Ascending aorta (tissue), 2 donors: Measurements from ENCODE around the gene NUDT5. TPM values are rescaled to one million over a fixed set of nuclear protein-coding genes. Genes with fewer than 3 reads are reported as not detected.
A peak's percentile ranks its signal among the peaks of the same experiment; 100 is the strongest.

ENCODE experiments used
- DNase-seq, 2 donors: peaks; one replicate each; pipeline ENCODE4 v3.0.0-alpha.2; 2019; ENCODE audit warnings: low spot score in 2 of 2
- H3K27ac ChIP-seq, 2 donors: fragments of 200-600 bp; sonication (generic); one replicate each; pipeline ENCODE4 v1.5.1; 2016 to 2017; ENCODE audit warnings: mild to moderate bottlenecking in 1 of 2
- H3K27me3 ChIP-seq: fragments of 200-600 bp; sonication (generic); one replicate; pipeline ENCODE4 v1.5.1; 2017
- H3K36me3 ChIP-seq, 2 donors: fragments of 200-600 bp; sonication (generic); one replicate each; pipeline ENCODE4 v1.5.1; 2016
- H3K4me1 ChIP-seq, 2 donors: fragments of 200-600 bp; sonication (generic); one replicate each; pipeline ENCODE4 v1.5.1; 2016 to 2017; ENCODE audit warnings: mild to moderate bottlenecking in 1 of 2
- H3K4me3 ChIP-seq, 2 donors: fragments of 200-600 bp; sonication (generic); one replicate each; pipeline ENCODE4 v1.5.1; 2016 to 2017; ENCODE audit warnings: mild to moderate bottlenecking in 1 of 2
- H3K9me3 ChIP-seq, 2 donors: fragments of 200-600 bp; sonication (generic); one replicate each; pipeline ENCODE4 v1.5.1; 2016
- intact Hi-C: fragments of 100-400 bp; cut with DNase I; formaldehyde crosslinking; loops from one replicate; pipeline ENCODE4 v1.15.1; 2023
- total RNA-seq: library from RNA; depleted of rRNA; stranded (reverse); fragments of >200 nt; gene quantifications from one replicate; pipeline ENCODE4 v1.1.0, GENCODE V29; 2016
- TF ChIP-seq, protein P1 (sequence below), 3 experiments: fragments of 200-600 bp in 2 of 3; fragments of 450-650 bp in 1 of 3; sonication (generic) in 2 of 3; IDR thresholded peaks; one replicate each; pipeline ENCODE4 v1.5.1; 2016 to 2019; ENCODE audit warnings: antibody characterized with exemption in 3 of 3, mild to moderate bottlenecking in 1 of 3, moderate library complexity in 1 of 3

The NUDT5 gene
- total RNA-seq, 1 donor from 2014 or later: 10.2 TPM

GRCh38 chr10:12194752-12195271 is 879 bp downstream of the NUDT5 start:
- Histone ChIP-seq H3K27me3 (no peaks in the 10 kb centered on the region), H3K36me3 (peaks cover 0 to 7% of the 10 kb centered on the region in 2 donors), H3K9me3 (no peaks in the 10 kb centered on the region), H3K4me3 (peak overlapping the region; percentile 71 to 89), H3K27ac (peak overlapping the region; percentile 88 to 92), H3K4me1 (peaks cover 9 to 27% of the 10 kb centered on the region in 2 donors)
- peak in 1 of 2 donors; percentile 69 for DNase-seq
- intact Hi-C loops: loop anchor here (2.0 to 5.0 kb wide), 3 partner anchors 66 to 907 kb away; partner anchors contain the start of genes CAMK1D, OPTN and SEC61A2
- TF ChIP-seq, protein P1, sequence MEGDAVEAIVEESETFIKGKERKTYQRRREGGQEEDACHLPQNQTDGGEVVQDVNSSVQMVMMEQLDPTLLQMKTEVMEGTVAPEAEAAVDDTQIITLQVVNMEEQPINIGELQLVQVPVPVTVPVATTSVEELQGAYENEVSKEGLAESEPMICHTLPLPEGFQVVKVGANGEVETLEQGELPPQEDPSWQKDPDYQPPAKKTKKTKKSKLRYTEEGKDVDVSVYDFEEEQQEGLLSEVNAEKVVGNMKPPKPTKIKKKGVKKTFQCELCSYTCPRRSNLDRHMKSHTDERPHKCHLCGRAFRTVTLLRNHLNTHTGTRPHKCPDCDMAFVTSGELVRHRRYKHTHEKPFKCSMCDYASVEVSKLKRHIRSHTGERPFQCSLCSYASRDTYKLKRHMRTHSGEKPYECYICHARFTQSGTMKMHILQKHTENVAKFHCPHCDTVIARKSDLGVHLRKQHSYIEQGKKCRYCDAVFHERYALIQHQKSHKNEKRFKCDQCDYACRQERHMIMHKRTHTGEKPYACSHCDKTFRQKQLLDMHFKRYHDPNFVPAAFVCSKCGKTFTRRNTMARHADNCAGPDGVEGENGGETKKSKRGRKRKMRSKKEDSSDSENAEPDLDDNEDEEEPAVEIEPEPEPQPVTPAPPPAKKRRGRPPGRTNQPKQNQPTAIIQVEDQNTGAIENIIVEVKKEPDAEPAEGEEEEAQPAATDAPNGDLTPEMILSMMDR (IDR thresholded peaks at IDR 0.05): no peak

DNA sequence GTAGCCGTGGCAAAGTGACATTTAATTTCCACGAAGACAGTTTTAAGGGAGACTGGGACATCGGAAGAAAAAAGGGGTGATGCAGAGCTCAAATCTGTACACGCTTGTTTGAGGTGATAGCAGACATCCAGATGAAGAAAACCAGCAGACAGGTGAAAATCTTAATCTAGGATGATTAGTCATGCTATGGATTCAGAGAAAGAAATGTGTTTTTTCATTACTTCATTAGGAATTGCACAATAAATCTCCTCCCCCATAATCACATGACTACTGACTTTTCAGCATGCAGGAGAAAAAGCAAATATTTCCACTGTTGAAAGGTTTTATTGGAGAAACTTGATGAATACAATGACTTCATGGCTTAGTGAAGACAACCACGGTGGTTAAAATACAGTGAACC is 2.5 kb downstream of the NUDT5 start:
- H3K27me3 ChIP-seq: no peaks in the 10 kb centered on the region
- H3K36me3 ChIP-seq: no peaks in the 10 kb centered on the region
- peaks cover 9 to 25% of the 10 kb centered on the region in 2 donors for H3K4me1 ChIP-seq
- H3K27ac ChIP-seq: no peak overlapping the region
- intact Hi-C loops: no loop called here
- no peaks in the 10 kb centered on the region for H3K9me3 ChIP-seq
- no peak overlapping the region for H3K4me3 ChIP-seq
- TF ChIP-seq, protein P1 (IDR thresholded peaks at IDR 0.05): no peak
- no peak for DNase-seq

DNA sequence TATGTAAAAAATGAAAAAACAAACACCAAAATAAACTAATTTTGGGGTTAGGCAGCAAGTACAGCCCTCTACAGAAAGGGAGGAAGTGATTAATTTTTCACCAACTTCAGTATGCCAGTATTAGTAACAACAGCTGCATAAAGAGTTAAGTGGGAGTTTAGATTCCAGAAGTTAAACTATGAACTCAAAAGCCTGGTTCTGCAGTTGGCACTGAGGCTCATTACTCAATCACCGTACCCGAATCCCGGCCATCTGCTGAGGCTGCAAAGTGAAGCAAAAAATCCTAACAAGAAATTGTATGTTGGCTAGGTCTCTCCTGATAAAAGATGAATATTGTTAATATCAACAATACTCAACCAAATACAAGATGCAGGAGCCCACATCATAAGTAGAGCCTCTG is 4.0 kb downstream of the NUDT5 start:
- TF ChIP-seq, protein P1 (IDR thresholded peaks at IDR 0.05): no peak
- no peak for DNase-seq
- Histone ChIP-seq H3K4me1 (peaks cover 9 to 11% of the 10 kb centered on the region in 2 donors), H3K27me3 (no peaks in the 10 kb centered on the region), H3K36me3 (peaks cover 0 to 3% of the 10 kb centered on the region in 2 donors), H3K27ac (no peak overlapping the region), H3K4me3 (no peak overlapping the region), H3K9me3 (no peaks in the 10 kb centered on the region)
- intact Hi-C loops: no loop called here

DNA sequence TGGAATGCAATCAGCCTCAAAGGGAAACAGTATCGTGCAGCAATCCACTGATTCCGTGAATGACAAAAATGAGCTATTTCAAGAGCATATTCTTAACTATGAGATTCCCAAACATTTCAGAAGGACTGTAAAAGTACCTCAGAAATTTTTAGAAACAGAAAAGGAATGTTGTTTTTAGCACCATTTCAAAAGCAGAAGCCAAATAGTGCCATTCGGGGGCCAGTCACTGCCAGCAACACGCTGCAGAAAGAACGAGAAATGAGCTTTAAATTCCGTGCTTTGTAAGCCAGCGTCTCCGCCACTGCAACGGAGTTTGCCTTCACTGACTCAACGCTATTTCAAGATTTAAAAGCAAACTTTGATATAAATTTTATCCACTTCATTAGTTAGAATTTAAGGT is 6.3 kb downstream of the NUDT5 start:
- TF ChIP-seq, protein P1 (IDR thresholded peaks at IDR 0.05): no peak
- peaks cover 6 to 9% of the 10 kb centered on the region in 2 donors for H3K4me1 ChIP-seq
- intact Hi-C loops: no loop called here
- peaks cover 15% of the 10 kb centered on the region in 2 donors for H3K36me3 ChIP-seq
- DNase-seq: no peak
- H3K9me3 ChIP-seq: no peaks in the 10 kb centered on the region
- H3K4me3 ChIP-seq: no peak overlapping the region
- H3K27ac ChIP-seq: peak overlapping the region in 1 of 2 donors; percentile 12
- H3K27me3 ChIP-seq: no peaks in the 10 kb centered on the region

GRCh38 chr10:12188656-12189055 is 7.0 kb downstream of the NUDT5 start:
- intact Hi-C loops: no loop called here
- no peak overlapping the region for H3K4me3 ChIP-seq
- H3K36me3 ChIP-seq: peaks cover 15 to 22% of the 10 kb centered on the region in 2 donors
- H3K4me1 ChIP-seq: peaks cover 0 to 5% of the 10 kb centered on the region in 2 donors
- H3K9me3 ChIP-seq: no peaks in the 10 kb centered on the region
- H3K27ac ChIP-seq: no peak overlapping the region
- no peaks in the 10 kb centered on the region for H3K27me3 ChIP-seq
- TF ChIP-seq, protein P1 (IDR thresholded peaks at IDR 0.05): no peak
- no peak for DNase-seq
